GM12878 (cell line): Measurements from ENCODE around the gene RUFY3. TPM values are rescaled to one million over a fixed set of nuclear protein-coding genes. Genes with fewer than 3 reads are reported as not detected.

Experiments used
- ATAC-seq: fragments of 200-7000 bp; cut with Tn5 transposase; 3 replicates; pipeline ENCODE4 v1.9.1; 2020; ENCODE audit warnings: mild to moderate bottlenecking, moderate library complexity
- BruUV-seq: library from RNA; stranded (reverse); fragments of 400-500 nt; replicated peaks from 2 replicates; lab custom pipeline; 2021; lab: Mats Ljungman, UMichigan
- CTCF ChIA-PET: fragments of 300-600 bp; sonication (Branson Sonifier 250); formaldehyde crosslinking; extraction: SDS; loops from one replicate; lab custom pipeline; 2021; ENCODE audit warnings: inconsistent platforms; lab: Yijun Ruan, JAX
- POLR2A ChIA-PET: fragments of 350-600 bp; formaldehyde crosslinking; extraction: SDS; loops from one replicate; lab custom pipeline; 2021; ENCODE audit warnings: inconsistent platforms; lab: Charles Lee
- RAD21 ChIA-PET: fragments of 300-600 bp; sonication (Branson Sonifier 250); formaldehyde crosslinking; loops from one replicate; lab custom pipeline; 2023; ENCODE audit warnings: antibody characterized with exemption; ENCODE audit not compliant: unreplicated experiment; lab: Charles Lee
- SMC1A ChIA-PET: fragments of 300-600 bp; sonication (Branson Sonifier 250); formaldehyde crosslinking; loops from one replicate; lab custom pipeline; 2023; ENCODE audit not compliant: unreplicated experiment, uncharacterized antibody; lab: Charles Lee
- DNase-seq: peaks from one replicate; pipeline ENCODE4 v3.0.0-alpha.2; 2011; ENCODE audit warnings: low read depth, low spot score
- FAIRE-seq: peaks from 3 replicates; lab custom pipeline; 2011; peaks lifted over from hg19 to GRCh38; lab: Jason Lieb, UNC
- H2AFZ ChIP-seq: 2 replicates; pipeline ENCODE4 v1.6.0; 2011; ENCODE audit warnings: low read depth, low read length, control low read depth; ENCODE audit not compliant: control insufficient read depth
- H3K27ac ChIP-seq: 2 replicates; pipeline ENCODE4 v1.5.1; 2011; ENCODE audit warnings: control low read depth; ENCODE audit not compliant: control insufficient read depth, insufficient read depth
- H3K27me3 ChIP-seq, 2 experiments: replicated peaks in 1 of 2; 2 replicates each; pipeline versions ENCODE4 v1.6.0 to v1.6.1; 2011; ENCODE audit warnings: low read length in 1 of 2; ENCODE audit not compliant: control insufficient read depth in 2 of 2, insufficient read depth in 2 of 2
- H3K36me3 ChIP-seq, 2 experiments: 2 replicates each; pipeline ENCODE4 v1.5.1; 2011; ENCODE audit warnings: low read length in 1 of 2; ENCODE audit not compliant: control insufficient read depth in 2 of 2, insufficient read depth in 2 of 2
- H3K4me1 ChIP-seq: 2 replicates; pipeline ENCODE4 v1.6.1; 2011; ENCODE audit warnings: mild to moderate bottlenecking, low read length, moderate library complexity, mixed read lengths; ENCODE audit not compliant: control insufficient read depth, insufficient read depth
- H3K4me2 ChIP-seq: 2 replicates; pipeline ENCODE4 v1.6.0; 2011; ENCODE audit warnings: control low read depth; ENCODE audit not compliant: control insufficient read depth, insufficient read depth
- H3K4me3 ChIP-seq: fragments of 200-600 bp; sonication (generic); 2 replicates; pipeline ENCODE4 v1.5.1; 2016
- H3K79me2 ChIP-seq: 2 replicates; pipeline ENCODE4 v1.6.0; 2011; ENCODE audit warnings: low read length; ENCODE audit not compliant: control insufficient read depth, insufficient read depth
- H3K9ac ChIP-seq: 2 replicates; pipeline ENCODE4 v1.8.0; 2011; ENCODE audit warnings: low read length, control low read depth, mixed read lengths; ENCODE audit not compliant: control insufficient read depth, insufficient read depth
- H3K9me3 ChIP-seq: replicated peaks from 3 replicates; pipeline ENCODE4 v1.5.1; 2011; ENCODE audit warnings: mild to moderate bottlenecking, low read length; ENCODE audit not compliant: control insufficient read depth, insufficient read depth
- H4K20me1 ChIP-seq: 2 replicates; pipeline ENCODE4 v1.6.0; 2011; ENCODE audit not compliant: control insufficient read depth, insufficient read depth
- BACH1 ChIP-seq: fragments of 450-650 bp; IDR thresholded peaks from 2 replicates; pipeline ENCODE4 v1.6.1; 2017; ENCODE audit warnings: mild to moderate bottlenecking, borderline replicate concordance
- BHLHE40 ChIP-seq, 2 experiments: fragments of 450-650 bp in 1 of 2; IDR thresholded peaks; 2 replicates each; pipeline ENCODE4 v1.6.1; 2011 to 2017; ENCODE audit warnings: low read depth in 2 of 2, borderline replicate concordance in 1 of 2, improper control_type of control experiment in 1 of 2, low read length in 1 of 2, mild to moderate bottlenecking in 1 of 2
- CBFB ChIP-seq: IDR thresholded peaks from 2 replicates; pipeline ENCODE4 v1.6.1; 2016; ENCODE audit warnings: antibody characterized with exemption, low read depth
- CHD1 ChIP-seq: IDR thresholded peaks from 2 replicates; pipeline ENCODE4 v1.6.1; 2012; ENCODE audit warnings: low read depth, low read length, improper control_type of control experiment
- EED ChIP-seq: sonication (generic); IDR thresholded peaks from 2 replicates; pipeline ENCODE4 v1.6.1; 2016; ENCODE audit warnings: antibody characterized with exemption, low read depth
- ETV6 ChIP-seq, 2 experiments: fragments of 450-650 bp in 1 of 2; IDR thresholded peaks in 1 of 2; conservative IDR thresholded peaks in 1 of 2; 2 replicates each; pipeline ENCODE4 v1.6.1; 2014; ENCODE audit warnings: antibody characterized with exemption in 1 of 2, borderline replicate concordance in 1 of 2, low read depth in 1 of 2, mild to moderate bottlenecking in 1 of 2, moderate library complexity in 1 of 2
- FOXK2 ChIP-seq: fragments of 450-650 bp; IDR thresholded peaks from 2 replicates; pipeline ENCODE4 v1.6.1; 2017; ENCODE audit warnings: mild to moderate bottlenecking, moderate library complexity
- KAT2A ChIP-seq: conservative IDR thresholded peaks from 2 replicates; pipeline ENCODE4 v1.6.1; 2011; ENCODE audit warnings: low read depth, low read length; ENCODE audit not compliant: control insufficient read depth
- MEF2A ChIP-seq: IDR thresholded peaks from 2 replicates; pipeline ENCODE4 v1.6.1; 2011; ENCODE audit warnings: low read depth, mild to moderate bottlenecking, low read length, moderate library complexity; ENCODE audit not compliant: insufficient read depth
- MEF2B ChIP-seq: fragments of 450-650 bp; IDR thresholded peaks from 2 replicates; pipeline ENCODE4 v1.6.1; 2018; ENCODE audit warnings: mild to moderate bottlenecking, moderate library complexity; ENCODE audit not compliant: partially characterized antibody, poor library complexity, severe bottlenecking
- MTA3 ChIP-seq: IDR thresholded peaks from 2 replicates; pipeline ENCODE4 v1.6.1; 2012; ENCODE audit warnings: low read length, inconsistent platforms, borderline replicate concordance
- NFYB ChIP-seq: IDR thresholded peaks from 2 replicates; pipeline ENCODE4 v1.6.1; 2011; ENCODE audit warnings: low read depth, mild to moderate bottlenecking, low read length, improper control_type of control experiment, moderate library complexity; ENCODE audit not compliant: insufficient read depth
- NR2C1 ChIP-seq: fragments of 450-650 bp; IDR thresholded peaks from 2 replicates; pipeline ENCODE4 v1.6.1; 2017; ENCODE audit warnings: antibody characterized with exemption, mild to moderate bottlenecking, moderate library complexity
- POLR2A ChIP-seq: IDR thresholded peaks from 2 replicates; pipeline ENCODE4 v1.6.1; 2011; ENCODE audit warnings: low read depth, mild to moderate bottlenecking, low read length
- POLR2AphosphoS2 ChIP-seq: IDR thresholded peaks from 2 replicates; pipeline ENCODE4 v1.6.1; 2011; ENCODE audit warnings: low read depth, mild to moderate bottlenecking, low read length, improper control_type of control experiment, moderate library complexity
- POLR2AphosphoS5 ChIP-seq: IDR thresholded peaks from 2 replicates; pipeline ENCODE4 v1.6.1; 2011; ENCODE audit warnings: mild to moderate bottlenecking, low read length, inconsistent platforms
- RBBP5 ChIP-seq: fragments of 200-600 bp; sonication (generic); conservative IDR thresholded peaks from 2 replicates; pipeline ENCODE4 v1.6.1; 2016
- TAF1 ChIP-seq: IDR thresholded peaks from 2 replicates; pipeline ENCODE4 v1.6.1; 2011; ENCODE audit warnings: mild to moderate bottlenecking, low read depth, low read length, borderline replicate concordance
- ZSCAN29 ChIP-seq: fragments of 450-650 bp; IDR thresholded peaks from 2 replicates; pipeline ENCODE4 v1.6.1; 2017; ENCODE audit warnings: mild to moderate bottlenecking, moderate library complexity
- WGBS: methylation state at CpG from one replicate; pipeline ENCODE4 v1.1.6; 2016; ENCODE audit warnings: low lambda C conversion rate; ENCODE audit not compliant: insufficient replicate concordance, insufficient coverage; ENCODE audit errors: missing lambda C conversion rate; 5-methylcytosine and 5-hydroxymethylcytosine counted together
- in situ Hi-C: fragments of 300-500 bp; cut with MboI; formaldehyde crosslinking; loops from 9 replicates; pipeline ENCODE4 v1.14.3; 2018; ENCODE audit warnings: mixed read lengths
- intact Hi-C: fragments of 100-400 bp; cut with micrococcal nuclease; formaldehyde crosslinking; loops from one replicate; pipeline ENCODE4 v1.14.2; 2022; ENCODE audit not compliant: unreplicated experiment
- polyA plus RNA-seq, 11 experiments: library from polyadenylated mRNA; depleted of rRNA in 4 of 11; unstranded in 6 of 11; stranded (reverse) in 5 of 11; fragments of >200 nt; fragmentation: Nextera tagmentation in 4 of 11; fragmentation: Illumina TruSeq in 1 of 11; extraction: Ambion mirVana in 4 of 11; extraction: Trizol in 1 of 11; gene quantifications; 1 replicate in 1 of 11; 2 replicates in 10 of 11; pipeline versions ENCODE4 v1.2.1 to v1.2.3, GENCODE V29; 2011 to 2016; ENCODE audit warnings: inconsistent platforms in 2 of 11, missing spikeins in 2 of 11, low read depth in 1 of 11
- total RNA-seq, 4 experiments: library from RNA; depleted of rRNA in 3 of 4; stranded (reverse); fragments of >200 nt in 3 of 4; fragmentation: Illumina TruSeq in 1 of 4; extraction: Trizol in 1 of 4; gene quantifications; 2 replicates each; pipeline versions ENCODE4 v1.2.1 to v1.2.3, GENCODE V29; 2013 to 2021
- TF ChIP-seq, protein P1 (sequence below): IDR thresholded peaks from 2 replicates; pipeline ENCODE4 v1.6.1; 2011; ENCODE audit warnings: borderline replicate concordance, low read depth, mild to moderate bottlenecking, moderate library complexity, low read length; ENCODE audit not compliant: insufficient read depth, poor library complexity, severe bottlenecking

Gene RUFY3
- total and polyA plus RNA-seq, 10 of the 15 experiments (the other 5 are each of a cell fraction or from before 2014, with no cell fraction given), result 5.1 to 28.3 (median 13.1) TPM

DNA sequence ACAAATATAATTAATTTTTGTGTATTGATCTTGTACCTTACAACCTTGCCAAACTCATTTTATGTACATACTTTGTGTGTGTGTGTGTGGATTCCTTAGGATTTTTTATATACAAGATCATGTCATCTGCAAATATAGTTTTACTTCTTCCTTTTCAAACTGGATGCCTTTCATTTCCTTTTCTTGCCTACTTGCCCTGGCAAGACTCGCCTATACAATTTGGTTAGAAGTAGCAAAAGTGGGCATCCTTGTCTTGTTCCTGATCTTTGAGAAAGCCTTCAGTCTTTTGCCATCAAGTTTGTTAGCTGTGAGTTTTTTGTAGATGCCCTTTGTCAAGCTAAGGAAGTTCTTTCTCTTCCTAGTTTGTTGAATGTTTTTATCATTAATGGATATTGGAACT, 30.5 kb downstream of the RUFY3 start:
- Histone ChIP-seq H3K4me3 (no peak overlapping the region), H2AFZ (no peak overlapping the region), H3K9ac (no peak overlapping the region), H3K4me2 (no peak overlapping the region), H3K79me2 (no peaks in the 10 kb centered on the region), H3K9me3 (no peaks in the 10 kb centered on the region; the same call in 2 of the 3 replicates), H4K20me1 (no peaks in the 10 kb centered on the region), H3K27me3 (no peaks in the 10 kb centered on the region), H3K27ac (no peak overlapping the region), H3K4me1 (peaks cover 39% of the 10 kb centered on the region), H3K36me3 (no peaks in the 10 kb centered on the region)
- no TSS peak for BruUV-seq
- intact Hi-C loops (no loop called here), in situ Hi-C loops (no loop called here)
- DNase-seq (no peak), ATAC-seq (no peak), FAIRE-seq (no peak)
- 67% methylated on average over 1 of the region's 1 CpG for WGBS
- POLR2A ChIA-PET, result interaction anchor here (0.5 to 3.7 kb wide), 2 partner anchors 18 to 25 kb away, joined by 3 to 24 read pairs; no protein-coding TSS in a partner anchor
- TF ChIP-seq, protein P1, sequence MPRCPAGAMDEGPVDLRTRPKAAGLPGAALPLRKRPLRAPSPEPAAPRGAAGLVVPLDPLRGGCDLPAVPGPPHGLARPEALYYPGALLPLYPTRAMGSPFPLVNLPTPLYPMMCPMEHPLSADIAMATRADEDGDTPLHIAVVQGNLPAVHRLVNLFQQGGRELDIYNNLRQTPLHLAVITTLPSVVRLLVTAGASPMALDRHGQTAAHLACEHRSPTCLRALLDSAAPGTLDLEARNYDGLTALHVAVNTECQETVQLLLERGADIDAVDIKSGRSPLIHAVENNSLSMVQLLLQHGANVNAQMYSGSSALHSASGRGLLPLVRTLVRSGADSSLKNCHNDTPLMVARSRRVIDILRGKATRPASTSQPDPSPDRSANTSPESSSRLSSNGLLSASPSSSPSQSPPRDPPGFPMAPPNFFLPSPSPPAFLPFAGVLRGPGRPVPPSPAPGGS, result no peak
- TF ChIP-seq NR2C1, result no peak
- TF ChIP-seq BHLHE40 (IDR thresholded peaks at IDR 0.05; ENCODE audit: borderline replicate concordance in 1 of 2, low read depth in 2 of 2, low read length in 1 of 2), result no peak
- no peak for TF ChIP-seq ETV6 (conservative IDR thresholded peaks at IDR 0.05 in 1 of 2, IDR thresholded peaks at IDR 0.05 in 1 of 2; ENCODE audit: borderline replicate concordance in 1 of 2, low read depth in 1 of 2)
- TF ChIP-seq ZSCAN29, result no peak
- TF ChIP-seq POLR2A, result no peak
- no peak for TF ChIP-seq POLR2AphosphoS5
- TF ChIP-seq MEF2A, result no peak
- no peak for TF ChIP-seq CHD1
- TF ChIP-seq BACH1, result no peak
- no peak for TF ChIP-seq CBFB
- no peak for TF ChIP-seq RBBP5
- TF ChIP-seq EED, result no peak
- TF ChIP-seq FOXK2, result no peak
- TF ChIP-seq TAF1, result no peak
- no peak for TF ChIP-seq POLR2AphosphoS2
- no peak for TF ChIP-seq NFYB
- no peak for TF ChIP-seq MTA3
- TF ChIP-seq MEF2B, result no peak
- no peak for TF ChIP-seq KAT2A
- CTCF ChIA-PET, result interaction anchor here (4.6 to 5.9 kb wide), 2 partner anchors 10 to 17 kb away, joined by 23 to 55 read pairs; no protein-coding TSS in a partner anchor
- SMC1A ChIA-PET, result interaction anchor here (1.0 to 14.0 kb wide), 4 partner anchors 10 to 63 kb away, joined by 3 to 204 read pairs (median 4); no protein-coding TSS in a partner anchor
- RAD21 ChIA-PET, result interaction anchor here (7.5 kb wide), 1 partner anchor 17 kb away, joined by 86 read pairs; no protein-coding TSS in a partner anchor
